SK-N-SH (cell line): ENCODE results near the gene TIMELESS. TPM values are rescaled to one million over a fixed set of nuclear protein-coding genes. Genes with fewer than 3 reads are reported as not detected.

ENCODE experiments used
- CTCF ChIA-PET: fragments of 300-600, 350-600 bp; formaldehyde crosslinking; extraction: SDS; loops from one replicate; lab custom pipeline; 2021; lab: Yijun Ruan, JAX
- POLR2A ChIA-PET: fragments of 350-600 bp; sonication (Branson Sonifier 250); formaldehyde crosslinking; extraction: SDS; loops from one replicate; lab custom pipeline; 2020; ENCODE audit warnings: antibody characterized with exemption, inconsistent platforms; lab: Yijun Ruan, JAX
- DNase-seq: peaks from one replicate; pipeline ENCODE4 v3.0.0; 2012
- H2AFZ ChIP-seq: fragments of 200-600 bp; sonication (generic); 2 replicates; pipeline ENCODE4 v1.8.1; 2016; ENCODE audit warnings: antibody characterized with exemption, mild to moderate bottlenecking, low read depth
- H3F3A ChIP-seq: fragments of 200-600 bp; sonication (generic); replicated peaks from 2 replicates; pipeline ENCODE3; 2016; ENCODE audit warnings: antibody characterized with exemption, mild to moderate bottlenecking; ENCODE audit not compliant: insufficient read depth
- H3K27ac ChIP-seq, 2 experiments: fragments of 200-500 bp in 1 of 2; fragments of 200-600 bp in 1 of 2; sonication (Bioruptor generic) in 1 of 2; sonication (generic), shearing (Covaris generic) in 1 of 2; 2 replicates each; pipeline versions ENCODE4 v1.5.1 to v1.6.1; 2014 to 2016; ENCODE audit warnings: low read depth in 2 of 2, inconsistent platforms in 1 of 2, low read length in 1 of 2, mild to moderate bottlenecking in 1 of 2, mixed read lengths in 1 of 2
- H3K27me3 ChIP-seq: fragments of 200-600 bp; sonication (generic), shearing (Covaris generic); 2 replicates; pipeline ENCODE4 v1.6.1; 2016; ENCODE audit warnings: mixed run types; ENCODE audit not compliant: insufficient read depth
- H3K36me3 ChIP-seq, 2 experiments: fragments of 200-500 bp in 1 of 2; fragments of 200-600 bp in 1 of 2; sonication (Bioruptor generic) in 1 of 2; sonication (generic) in 1 of 2; replicated peaks in 1 of 2; 2 replicates each; pipeline versions ENCODE3 to v1.5.1; 2014 to 2016; ENCODE audit warnings: low read length in 1 of 2, mild to moderate bottlenecking in 1 of 2; ENCODE audit not compliant: insufficient read depth in 2 of 2, control insufficient read depth in 1 of 2
- H3K4me1 ChIP-seq, 2 experiments: fragments of 200-500 bp in 1 of 2; fragments of 200-600 bp in 1 of 2; sonication (Bioruptor generic) in 1 of 2; sonication (generic), shearing (Covaris generic) in 1 of 2; 2 replicates each; pipeline versions ENCODE4 v1.5.1 to v1.6.1; 2014 to 2016; ENCODE audit warnings: low read depth in 1 of 2, low read length in 1 of 2, mixed run types in 1 of 2; ENCODE audit not compliant: insufficient read depth in 2 of 2, control insufficient read depth in 1 of 2
- H3K4me2 ChIP-seq: fragments of 200-600 bp; sonication (generic), shearing (Covaris generic); 2 replicates; pipeline ENCODE4 v1.6.1; 2017; ENCODE audit warnings: mixed run types
- H3K4me3 ChIP-seq, 2 experiments: fragments of 200-500 bp in 1 of 2; fragments of 200-600 bp in 1 of 2; sonication (Bioruptor generic) in 1 of 2; sonication (generic), shearing (Covaris generic) in 1 of 2; 2 replicates each; pipeline versions ENCODE4 v1.5.1 to v1.8.1; 2014 to 2016; ENCODE audit warnings: low read depth in 2 of 2, inconsistent platforms in 1 of 2, low read length in 1 of 2, mild to moderate bottlenecking in 1 of 2, mixed read lengths in 1 of 2, moderate library complexity in 1 of 2
- H3K79me2 ChIP-seq: fragments of 200-600 bp; sonication (generic); 2 replicates; pipeline ENCODE4 v1.8.1; 2017; ENCODE audit warnings: mild to moderate bottlenecking; ENCODE audit not compliant: insufficient read depth
- H3K9ac ChIP-seq: fragments of 200-600 bp; sonication (generic); 2 replicates; pipeline ENCODE4 v1.6.1; 2017; ENCODE audit warnings: mixed run types
- H3K9me2 ChIP-seq: fragments of 200-600 bp; sonication (generic); 2 replicates; pipeline ENCODE4 v1.6.1; 2017; ENCODE audit warnings: mixed run types
- H3K9me3 ChIP-seq: fragments of 200-600 bp; sonication (generic); 2 replicates; pipeline ENCODE4 v1.6.1; 2017; ENCODE audit warnings: mixed run types, mild to moderate bottlenecking, moderate library complexity
- H4K20me1 ChIP-seq: fragments of 200-600 bp; sonication (generic); 2 replicates; pipeline ENCODE4 v1.6.1; 2017; ENCODE audit warnings: mild to moderate bottlenecking, mixed run types; ENCODE audit not compliant: insufficient read depth
- CHD2 ChIP-seq: fragments of 150-350 bp; IDR thresholded peaks from 2 replicates; pipeline ENCODE4 v1.6.1; 2018; ENCODE audit warnings: low read length; ENCODE audit not compliant: partially characterized antibody
- ELF1 ChIP-seq: IDR thresholded peaks from 2 replicates; pipeline ENCODE4 v1.4.0; 2012
- EP300 ChIP-seq, 2 experiments: IDR thresholded peaks; 2 replicates each; pipeline versions ENCODE4 v1.4.0 to v1.6.1; 2012; ENCODE audit warnings: borderline replicate concordance in 1 of 2, low read depth in 1 of 2, low read length in 1 of 2
- EZH2phosphoT487 ChIP-seq: fragments of 200-600 bp; sonication (generic); IDR thresholded peaks from 2 replicates; pipeline ENCODE4 v1.6.1; 2017; ENCODE audit warnings: low read depth, mixed run types, mild to moderate bottlenecking, antibody characterized with exemption, moderate library complexity, borderline replicate concordance
- FOSL2 ChIP-seq: IDR thresholded peaks from 2 replicates; pipeline ENCODE4 v1.4.0; 2012; ENCODE audit warnings: low read depth, mild to moderate bottlenecking, moderate library complexity, borderline replicate concordance
- FOXJ3 ChIP-seq: sonication (generic); formaldehyde crosslinking; IDR thresholded peaks from 2 replicates; pipeline ENCODE4 v1.5.1; 2020; ENCODE audit warnings: mild to moderate bottlenecking, missing genetic modification reagents
- MEF2A ChIP-seq: IDR thresholded peaks from 2 replicates; pipeline ENCODE4 v1.4.0; 2012; ENCODE audit warnings: low read depth, borderline replicate concordance
- MXI1 ChIP-seq: IDR thresholded peaks from 2 replicates; pipeline ENCODE4 v1.6.1; 2012; ENCODE audit warnings: mild to moderate bottlenecking, low read depth, low read length, improper control_type of control experiment
- NRF1 ChIP-seq: IDR thresholded peaks from 2 replicates; pipeline ENCODE4 v1.6.1; 2012; ENCODE audit warnings: low read depth, mild to moderate bottlenecking, low read length
- POLR2AphosphoS5 ChIP-seq: IDR thresholded peaks from 2 replicates; pipeline ENCODE4 v1.6.1; 2012; ENCODE audit warnings: low read depth, low read length
- RFX5 ChIP-seq: IDR thresholded peaks from 2 replicates; pipeline ENCODE4 v1.6.1; 2012; ENCODE audit warnings: mild to moderate bottlenecking, improper control_type of control experiment, low read length
- RXRA ChIP-seq: IDR thresholded peaks from 2 replicates; pipeline ENCODE4 v1.4.0; 2012; ENCODE audit warnings: low read depth, mild to moderate bottlenecking, borderline replicate concordance
- SMC3 ChIP-seq: IDR thresholded peaks from 2 replicates; pipeline ENCODE4 v1.6.1; 2012; ENCODE audit warnings: low read depth, low read length, improper control_type of control experiment
- YY1 ChIP-seq: IDR thresholded peaks from 2 replicates; pipeline ENCODE4 v1.4.0; 2012; ENCODE audit warnings: low read depth, mild to moderate bottlenecking
- WGBS: methylation state at CpG from one replicate; pipeline ENCODE4 v1.1.6; 2017; ENCODE audit warnings: low lambda C conversion rate; 5-methylcytosine and 5-hydroxymethylcytosine counted together
- polyA plus RNA-seq, 3 experiments: library from polyadenylated mRNA; depleted of rRNA; stranded (reverse); fragments of >200 nt; gene quantifications; 2 replicates each; pipeline ENCODE4 v1.2.3, GENCODE V29; 2012
- TF ChIP-seq, protein P1 (sequence below): fragments of 200-600 bp; sonication (generic); IDR thresholded peaks from 2 replicates; pipeline ENCODE4 v1.6.1; 2017; ENCODE audit warnings: antibody characterized with exemption, mild to moderate bottlenecking, moderate library complexity
- TF ChIP-seq, protein P2 (sequence below): IDR thresholded peaks from 2 replicates; pipeline ENCODE4 v1.6.1; 2012; ENCODE audit warnings: mild to moderate bottlenecking, low read depth, low read length, moderate library complexity
- TF ChIP-seq, protein P3 (sequence below): fragments of 150-350 bp; IDR thresholded peaks from 2 replicates; pipeline ENCODE4 v1.6.1; 2017; ENCODE audit warnings: antibody characterized with exemption, low read length, low read depth, borderline replicate concordance
- TF ChIP-seq, protein P4 (sequence below): IDR thresholded peaks from 2 replicates; pipeline ENCODE4 v1.4.0; 2012; ENCODE audit warnings: low read depth, borderline replicate concordance
- TF ChIP-seq, protein P5 (sequence below): IDR thresholded peaks from 2 replicates; pipeline ENCODE4 v1.4.0; 2012; ENCODE audit warnings: low read depth, borderline replicate concordance

TIMELESS gene
- polyA plus RNA-seq, 1 of the 3 experiments (the other 2 are of a cell fraction): 5.4 TPM

DNA sequence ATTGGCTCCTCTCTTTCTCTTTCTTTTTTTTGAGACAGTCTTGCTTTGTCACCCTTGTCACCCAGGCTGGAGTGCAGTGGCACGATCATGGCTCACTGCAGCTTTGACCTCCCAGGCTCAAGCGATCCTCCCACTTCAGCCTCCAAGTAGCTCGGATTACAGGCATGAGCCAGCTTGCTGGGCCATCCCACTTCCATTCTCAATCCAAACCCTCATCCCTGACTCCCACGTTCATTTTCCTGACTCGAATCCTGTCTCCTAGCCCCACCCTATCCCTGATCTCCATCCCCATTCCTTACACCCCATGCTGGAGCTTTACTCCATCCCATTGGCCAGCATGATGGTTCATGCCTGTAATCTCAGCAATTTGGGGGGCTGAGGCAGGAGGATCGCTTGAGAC lies 26.9 kb upstream of the TIMELESS start:
- POLR2A ChIA-PET: no interaction called here
- WGBS: 76% methylated on average over 6 of the region's 6 CpGs

DNA sequence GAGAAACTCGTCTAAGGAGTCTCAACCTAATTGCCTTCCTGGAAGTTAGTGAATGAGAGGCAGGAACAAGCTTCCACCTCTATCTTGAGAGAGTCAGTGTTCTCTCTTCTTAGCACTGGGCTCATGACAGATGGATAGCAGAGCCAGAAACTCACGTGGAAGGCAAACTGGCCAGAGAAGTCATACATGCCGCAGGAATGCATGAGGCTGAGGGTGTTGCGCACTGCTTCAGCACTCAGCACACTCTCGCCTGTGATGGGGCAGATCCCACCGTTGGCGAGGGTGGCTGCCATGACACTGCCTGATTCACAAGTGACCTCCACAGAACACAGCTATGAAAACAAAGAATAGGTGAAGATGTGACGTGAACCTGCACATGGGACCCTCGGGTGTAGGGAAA lies 25.2 kb upstream of the TIMELESS start:
- Histone ChIP-seq H3K27ac (no peak overlapping the region), H3K9me3 (no peaks in the 10 kb centered on the region), H2AFZ (no peak overlapping the region), H3K79me2 (peaks cover 18% of the 10 kb centered on the region), H3K4me2 (no peak overlapping the region), H3F3A (no peaks in the 10 kb centered on the region), H3K4me3 (no peak overlapping the region), H3K9ac (no peak overlapping the region), H3K4me1 (peaks cover 4 to 6% of the 10 kb centered on the region in 2 experiments; a peak in 1 of 4 replicates), H3K9me2 (no peaks in the 10 kb centered on the region), H3K36me3 (peaks cover 6 to 13% of the 10 kb centered on the region in 2 experiments), H4K20me1 (no peaks in the 10 kb centered on the region), H3K27me3 (no peaks in the 10 kb centered on the region)
- ChIA-PET CTCF (interaction anchor here (1.2 kb wide), 1 partner anchor 40 kb away, joined by 3 read pairs; no protein-coding TSS in a partner anchor), POLR2A (no interaction called here)
- 91% methylated on average over 9 of the region's 9 CpGs for WGBS
- DNase-seq: no peak
- TF ChIP-seq, protein P1, sequence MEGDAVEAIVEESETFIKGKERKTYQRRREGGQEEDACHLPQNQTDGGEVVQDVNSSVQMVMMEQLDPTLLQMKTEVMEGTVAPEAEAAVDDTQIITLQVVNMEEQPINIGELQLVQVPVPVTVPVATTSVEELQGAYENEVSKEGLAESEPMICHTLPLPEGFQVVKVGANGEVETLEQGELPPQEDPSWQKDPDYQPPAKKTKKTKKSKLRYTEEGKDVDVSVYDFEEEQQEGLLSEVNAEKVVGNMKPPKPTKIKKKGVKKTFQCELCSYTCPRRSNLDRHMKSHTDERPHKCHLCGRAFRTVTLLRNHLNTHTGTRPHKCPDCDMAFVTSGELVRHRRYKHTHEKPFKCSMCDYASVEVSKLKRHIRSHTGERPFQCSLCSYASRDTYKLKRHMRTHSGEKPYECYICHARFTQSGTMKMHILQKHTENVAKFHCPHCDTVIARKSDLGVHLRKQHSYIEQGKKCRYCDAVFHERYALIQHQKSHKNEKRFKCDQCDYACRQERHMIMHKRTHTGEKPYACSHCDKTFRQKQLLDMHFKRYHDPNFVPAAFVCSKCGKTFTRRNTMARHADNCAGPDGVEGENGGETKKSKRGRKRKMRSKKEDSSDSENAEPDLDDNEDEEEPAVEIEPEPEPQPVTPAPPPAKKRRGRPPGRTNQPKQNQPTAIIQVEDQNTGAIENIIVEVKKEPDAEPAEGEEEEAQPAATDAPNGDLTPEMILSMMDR: no peak
- TF ChIP-seq RFX5: no peak
- TF ChIP-seq, protein P2, sequence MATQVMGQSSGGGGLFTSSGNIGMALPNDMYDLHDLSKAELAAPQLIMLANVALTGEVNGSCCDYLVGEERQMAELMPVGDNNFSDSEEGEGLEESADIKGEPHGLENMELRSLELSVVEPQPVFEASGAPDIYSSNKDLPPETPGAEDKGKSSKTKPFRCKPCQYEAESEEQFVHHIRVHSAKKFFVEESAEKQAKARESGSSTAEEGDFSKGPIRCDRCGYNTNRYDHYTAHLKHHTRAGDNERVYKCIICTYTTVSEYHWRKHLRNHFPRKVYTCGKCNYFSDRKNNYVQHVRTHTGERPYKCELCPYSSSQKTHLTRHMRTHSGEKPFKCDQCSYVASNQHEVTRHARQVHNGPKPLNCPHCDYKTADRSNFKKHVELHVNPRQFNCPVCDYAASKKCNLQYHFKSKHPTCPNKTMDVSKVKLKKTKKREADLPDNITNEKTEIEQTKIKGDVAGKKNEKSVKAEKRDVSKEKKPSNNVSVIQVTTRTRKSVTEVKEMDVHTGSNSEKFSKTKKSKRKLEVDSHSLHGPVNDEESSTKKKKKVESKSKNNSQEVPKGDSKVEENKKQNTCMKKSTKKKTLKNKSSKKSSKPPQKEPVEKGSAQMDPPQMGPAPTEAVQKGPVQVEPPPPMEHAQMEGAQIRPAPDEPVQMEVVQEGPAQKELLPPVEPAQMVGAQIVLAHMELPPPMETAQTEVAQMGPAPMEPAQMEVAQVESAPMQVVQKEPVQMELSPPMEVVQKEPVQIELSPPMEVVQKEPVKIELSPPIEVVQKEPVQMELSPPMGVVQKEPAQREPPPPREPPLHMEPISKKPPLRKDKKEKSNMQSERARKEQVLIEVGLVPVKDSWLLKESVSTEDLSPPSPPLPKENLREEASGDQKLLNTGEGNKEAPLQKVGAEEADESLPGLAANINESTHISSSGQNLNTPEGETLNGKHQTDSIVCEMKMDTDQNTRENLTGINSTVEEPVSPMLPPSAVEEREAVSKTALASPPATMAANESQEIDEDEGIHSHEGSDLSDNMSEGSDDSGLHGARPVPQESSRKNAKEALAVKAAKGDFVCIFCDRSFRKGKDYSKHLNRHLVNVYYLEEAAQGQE: no peak
- TF ChIP-seq, protein P3, sequence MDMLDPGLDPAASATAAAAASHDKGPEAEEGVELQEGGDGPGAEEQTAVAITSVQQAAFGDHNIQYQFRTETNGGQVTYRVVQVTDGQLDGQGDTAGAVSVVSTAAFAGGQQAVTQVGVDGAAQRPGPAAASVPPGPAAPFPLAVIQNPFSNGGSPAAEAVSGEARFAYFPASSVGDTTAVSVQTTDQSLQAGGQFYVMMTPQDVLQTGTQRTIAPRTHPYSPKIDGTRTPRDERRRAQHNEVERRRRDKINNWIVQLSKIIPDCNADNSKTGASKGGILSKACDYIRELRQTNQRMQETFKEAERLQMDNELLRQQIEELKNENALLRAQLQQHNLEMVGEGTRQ: no peak
- TF ChIP-seq EZH2phosphoT487: no peak
- no peak for TF ChIP-seq CHD2
- TF ChIP-seq YY1: no peak
- TF ChIP-seq POLR2AphosphoS5: no peak
- no peak for TF ChIP-seq RXRA
- TF ChIP-seq MXI1: no peak
- TF ChIP-seq EP300 (IDR thresholded peaks at IDR 0.05; ENCODE audit: borderline replicate concordance in 1 of 2, low read depth in 1 of 2, low read length in 1 of 2): no peak
- TF ChIP-seq FOXJ3 (CRISPR knock-in tag): no peak
- no peak for TF ChIP-seq NRF1
- TF ChIP-seq FOSL2: no peak
- TF ChIP-seq, protein P4, sequence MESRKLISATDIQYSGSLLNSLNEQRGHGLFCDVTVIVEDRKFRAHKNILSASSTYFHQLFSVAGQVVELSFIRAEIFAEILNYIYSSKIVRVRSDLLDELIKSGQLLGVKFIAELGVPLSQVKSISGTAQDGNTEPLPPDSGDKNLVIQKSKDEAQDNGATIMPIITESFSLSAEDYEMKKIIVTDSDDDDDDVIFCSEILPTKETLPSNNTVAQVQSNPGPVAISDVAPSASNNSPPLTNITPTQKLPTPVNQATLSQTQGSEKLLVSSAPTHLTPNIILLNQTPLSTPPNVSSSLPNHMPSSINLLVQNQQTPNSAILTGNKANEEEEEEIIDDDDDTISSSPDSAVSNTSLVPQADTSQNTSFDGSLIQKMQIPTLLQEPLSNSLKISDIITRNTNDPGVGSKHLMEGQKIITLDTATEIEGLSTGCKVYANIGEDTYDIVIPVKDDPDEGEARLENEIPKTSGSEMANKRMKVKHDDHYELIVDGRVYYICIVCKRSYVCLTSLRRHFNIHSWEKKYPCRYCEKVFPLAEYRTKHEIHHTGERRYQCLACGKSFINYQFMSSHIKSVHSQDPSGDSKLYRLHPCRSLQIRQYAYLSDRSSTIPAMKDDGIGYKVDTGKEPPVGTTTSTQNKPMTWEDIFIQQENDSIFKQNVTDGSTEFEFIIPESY: no peak

More for the DNA sequence above, 26.9 kb upstream of the TIMELESS start:
- CTCF ChIA-PET: interaction anchor here (1.3 kb wide), 1 partner anchor 118 kb away, joined by 3 read pairs; no protein-coding TSS in a partner anchor
- Histone ChIP-seq H3K9me3 (no peaks in the 10 kb centered on the region), H3K4me2 (no peak overlapping the region), H3K4me1 (no peaks in the 10 kb centered on the region; a peak in 1 of 4 replicates), H4K20me1 (no peaks in the 10 kb centered on the region), H3F3A (no peaks in the 10 kb centered on the region), H3K27ac (no peak overlapping the region), H3K36me3 (peaks cover 6 to 13% of the 10 kb centered on the region in 2 experiments), H3K4me3 (no peak overlapping the region), H3K27me3 (no peaks in the 10 kb centered on the region), H3K9me2 (no peaks in the 10 kb centered on the region), H2AFZ (no peak overlapping the region), H3K79me2 (no peaks in the 10 kb centered on the region; the same call in 1 of the 2 replicates), H3K9ac (no peak overlapping the region)
- TF ChIP-seq, protein P5, sequence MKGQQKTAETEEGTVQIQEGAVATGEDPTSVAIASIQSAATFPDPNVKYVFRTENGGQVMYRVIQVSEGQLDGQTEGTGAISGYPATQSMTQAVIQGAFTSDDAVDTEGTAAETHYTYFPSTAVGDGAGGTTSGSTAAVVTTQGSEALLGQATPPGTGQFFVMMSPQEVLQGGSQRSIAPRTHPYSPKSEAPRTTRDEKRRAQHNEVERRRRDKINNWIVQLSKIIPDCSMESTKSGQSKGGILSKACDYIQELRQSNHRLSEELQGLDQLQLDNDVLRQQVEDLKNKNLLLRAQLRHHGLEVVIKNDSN: no peak
- TF ChIP-seq ELF1 (no peak), YY1 (no peak), MEF2A (no peak), SMC3 (no peak)
- no peak for DNase-seq
